ENCODE results near the gene AMBN.
"Not testable (repeated sequence)": the region's sequence is repeated elsewhere in the genome, so short reads cannot be mapped to it uniquely, and the experiment has no call there.

The AMBN gene

GRCh38 chr4:70628444-70628843, 36.4 kb downstream of the AMBN start, which contains the start of gene ENAM:
Gene ENAM (plus strand): TSS chr4:70628744. CDS start chr4:70629501, 757 bp downstream.
- no peak within 1 kb of the TSS for H3K4me3 ChIP-seq (ENCODE audit: low read length)
- TF ChIP-seq ZNF274 (IDR thresholded peaks at IDR 0.05; ENCODE audit: low read depth, low read length), result no peak

- H3K4me3 ChIP-seq (ENCODE audit: low read length), result no peak overlapping the region
- TF ChIP-seq ZNF274 (IDR thresholded peaks at IDR 0.05; ENCODE audit: low read depth, low read length), result no peak
These were observed 37.5 kb downstream of the AMBN start for GRCh38 chr4:70629469-70630090.

GRCh38 chr4:70630162-70630561, 38.1 kb downstream of the AMBN start:
- TF ChIP-seq ZNF274 (IDR thresholded peaks at IDR 0.05; ENCODE audit: low read depth, low read length), result no peak
- no peak overlapping the region for H3K4me3 ChIP-seq (ENCODE audit: low read length)

GRCh38 chr4:70632028-70632427, 40.0 kb downstream of the AMBN start:
- no peak overlapping the region for H3K4me3 ChIP-seq (ENCODE audit: low read length)
- TF ChIP-seq ZNF274 (IDR thresholded peaks at IDR 0.05; ENCODE audit: low read depth, low read length), result no peak

GRCh38 chr4:70634482-70634881, 42.4 kb downstream of the AMBN start:
- TF ChIP-seq ZNF274 (IDR thresholded peaks at IDR 0.05; ENCODE audit: low read depth, low read length), result no peak
- no peak overlapping the region for H3K4me3 ChIP-seq (ENCODE audit: low read length)

- H3K4me3 ChIP-seq (ENCODE audit: low read length), result no peak overlapping the region
- no peak for TF ChIP-seq ZNF274 (IDR thresholded peaks at IDR 0.05; ENCODE audit: low read depth, low read length)
These were observed 45.3 kb downstream of the AMBN start for GRCh38 chr4:70637239-70637913.

- H3K4me3 ChIP-seq (ENCODE audit: low read length), result no peak overlapping the region
- TF ChIP-seq ZNF274 (IDR thresholded peaks at IDR 0.05; ENCODE audit: low read depth, low read length), result no peak
These were observed 48.1 kb downstream of the AMBN start for GRCh38 chr4:70640192-70640591.

GRCh38 chr4:70650741-70651140, 58.7 kb downstream of the AMBN start:
- not testable (repeated sequence) for H3K4me3 ChIP-seq (ENCODE audit: low read length)

- H3K4me3 ChIP-seq (ENCODE audit: low read length), result no peak overlapping the region
These were observed 59.9 kb downstream of the AMBN start for GRCh38 chr4:70651864-70652506.

GRCh38 chr4:70654605-70655011, 62.6 kb downstream of the AMBN start:
- no peak for TF ChIP-seq ZNF274 (IDR thresholded peaks at IDR 0.05; ENCODE audit: low read depth, low read length)
- no peak overlapping the region for H3K4me3 ChIP-seq (ENCODE audit: low read length)

More at GRCh38 chr4:70651864-70652506, 59.9 kb downstream of the AMBN start:
- no peak for TF ChIP-seq ZNF274 (IDR thresholded peaks at IDR 0.05; ENCODE audit: low read depth, low read length)
